Ovary (tissue), 3 donors: ENCODE measurements around the gene PRDX2.
A peak's percentile ranks its signal among the peaks of the same experiment; 100 is the strongest.

Source experiments
- CTCF ChIP-seq, 3 donors: fragments of 450-650 bp in 2 of 3; fragments of 200-600 bp in 1 of 3; IDR thresholded peaks; one replicate each; pipeline versions ENCODE4 v1.5.1 to v1.8.0; 2016 to 2022; ENCODE audit warnings: antibody characterized with exemption in 3 of 3, mild to moderate bottlenecking in 1 of 3
- POLR2A ChIP-seq: fragments of 450-650 bp; IDR thresholded peaks from one replicate; pipeline ENCODE4 v1.6.1; 2017; ENCODE audit warnings: antibody characterized with exemption, mild to moderate bottlenecking, moderate library complexity
- donor health status: DM: no; HTN: no; CAD: no.

GRCh38 chr19:12801466-12802266 is at the start of gene PRDX2, which contains the start of gene THSD8:
- peak in 1 of 3 donors; percentile 16 for TF ChIP-seq CTCF (IDR thresholded peaks at IDR 0.05)
- TF ChIP-seq POLR2A = peak; percentile 68
